GM10248 (cell line): ENCODE results near the gene CANT1.
"Not testable (repeated sequence)": the region's sequence is repeated elsewhere in the genome, so short reads cannot be mapped to it uniquely, and the experiment has no call there.

Source experiments
- CTCF ChIA-PET: fragments of 300-600 bp; sonication (Branson Sonifier 250); formaldehyde crosslinking; extraction: SDS; loops from one replicate; lab custom pipeline; 2021; ENCODE audit warnings: antibody characterized with exemption; lab: Yijun Ruan, JAX
- POLR2A ChIA-PET: fragments of 350-650 bp; sonication (Branson Sonifier 250); formaldehyde crosslinking; extraction: SDS; loops from one replicate; lab custom pipeline; 2020; ENCODE audit warnings: antibody characterized with exemption; lab: Yijun Ruan, JAX
- DNase-seq: peaks from one replicate; pipeline ENCODE4 v3.0.0; 2012; ENCODE audit errors: extremely low spot score
- CTCF ChIP-seq: IDR thresholded peaks from 2 replicates; pipeline ENCODE4 v1.5.1; 2012; ENCODE audit warnings: mild to moderate bottlenecking, low read depth; ENCODE audit errors: extremely low read depth, missing control alignments, control extremely low read depth

The CANT1 gene

DNA sequence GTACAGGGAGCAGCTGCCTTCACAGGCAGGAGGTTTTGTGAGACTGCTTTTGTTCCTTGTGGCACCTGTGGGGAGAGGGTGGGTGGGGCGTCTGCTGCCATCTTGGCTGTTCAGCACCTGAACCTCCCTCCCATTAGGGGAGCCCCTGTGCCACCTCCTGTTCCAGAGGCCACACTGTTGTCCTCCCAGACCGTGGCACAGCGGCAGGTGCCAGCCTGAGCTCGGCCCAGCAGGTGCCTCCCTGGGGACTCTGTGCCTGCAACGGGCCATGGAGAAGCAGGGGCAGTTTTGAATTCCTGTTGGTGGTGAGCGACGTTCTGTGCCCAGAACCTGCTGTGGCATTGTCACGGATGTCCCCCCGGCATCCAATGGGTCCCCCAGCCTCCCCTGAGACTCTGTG is 39.7 kb downstream of the CANT1 start:
- TF ChIP-seq CTCF: no peak
- POLR2A ChIA-PET: no interaction called here
- CTCF ChIA-PET: interaction anchor here (1.3 to 3.7 kb wide), 6 partner anchors 9 to 105 kb away, joined by 3 to 49 read pairs (median 18); partner anchors contain the start of gene LGALS3BP
- DNase-seq: no peak

DNA sequence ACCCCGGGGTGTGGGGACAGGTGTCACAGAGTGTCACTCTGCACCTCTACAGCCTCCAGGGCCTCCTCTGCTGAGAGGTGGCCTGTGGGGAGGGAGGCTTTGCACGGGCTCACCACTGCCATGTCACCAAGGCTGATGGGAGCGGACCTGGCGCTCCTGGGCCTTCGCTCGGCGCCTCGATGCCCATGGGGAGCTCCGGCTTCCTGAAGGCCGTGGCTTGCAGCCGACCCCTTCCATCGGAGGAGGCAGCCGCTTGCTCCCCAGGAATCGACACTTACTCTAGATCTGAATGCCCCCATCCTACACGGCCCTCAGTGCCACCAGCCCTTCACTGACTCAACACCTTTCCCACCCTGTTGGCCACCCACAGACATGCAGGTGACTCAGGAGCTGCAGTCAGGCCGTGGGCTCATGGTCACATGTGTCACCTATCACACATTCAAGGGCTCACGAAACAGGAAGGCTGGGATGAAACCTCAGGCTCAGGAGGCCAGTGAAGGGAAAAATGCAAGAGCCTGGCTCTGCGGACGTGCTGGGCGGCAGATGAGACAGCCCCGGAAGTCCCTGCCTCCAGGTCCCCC is 41.7 kb downstream of the CANT1 start:
- POLR2A ChIA-PET: no interaction called here
- TF ChIP-seq CTCF: no peak
- DNase-seq: no peak
- CTCF ChIA-PET: no interaction called here

DNA sequence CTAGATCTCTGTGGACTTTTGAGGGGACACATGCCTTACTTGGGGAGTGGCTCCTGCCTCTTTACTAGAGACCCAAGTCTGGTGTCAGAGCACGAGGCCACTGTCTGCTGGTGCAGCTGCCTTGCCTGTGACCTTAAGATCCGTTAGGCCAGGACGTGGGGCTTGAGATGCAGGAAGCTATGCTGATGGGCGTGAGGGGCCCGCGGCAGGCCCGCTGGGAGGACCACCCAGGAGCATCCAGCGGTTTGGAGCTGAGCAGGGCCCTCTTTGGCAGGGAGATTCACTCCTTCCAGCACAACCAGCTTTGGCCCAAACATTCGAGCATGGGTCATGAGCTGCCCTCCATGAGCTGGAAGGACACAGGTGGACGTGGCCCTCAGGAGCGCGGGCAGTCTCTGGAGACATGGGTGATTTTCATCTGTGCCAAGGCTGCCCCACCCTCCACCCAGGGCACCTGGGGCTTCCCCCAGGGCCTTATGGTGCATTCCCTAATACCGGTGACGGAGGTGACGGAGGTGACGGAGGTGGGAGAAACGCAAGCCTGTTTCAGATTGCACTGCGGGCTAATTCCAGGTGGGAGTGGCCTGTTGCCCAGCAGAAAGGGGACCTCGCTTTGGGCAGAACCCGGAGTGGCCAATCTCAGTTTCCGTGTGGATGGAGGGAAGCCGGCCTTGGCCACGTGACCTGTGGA is 42.5 kb downstream of the CANT1 start:
- CTCF ChIA-PET: interaction anchor here (1.1 kb wide), 1 partner anchor 16 kb away, joined by 3 read pairs; no protein-coding TSS in a partner anchor
- POLR2A ChIA-PET: no interaction called here
- TF ChIP-seq CTCF: no peak
- no peak for DNase-seq

DNA sequence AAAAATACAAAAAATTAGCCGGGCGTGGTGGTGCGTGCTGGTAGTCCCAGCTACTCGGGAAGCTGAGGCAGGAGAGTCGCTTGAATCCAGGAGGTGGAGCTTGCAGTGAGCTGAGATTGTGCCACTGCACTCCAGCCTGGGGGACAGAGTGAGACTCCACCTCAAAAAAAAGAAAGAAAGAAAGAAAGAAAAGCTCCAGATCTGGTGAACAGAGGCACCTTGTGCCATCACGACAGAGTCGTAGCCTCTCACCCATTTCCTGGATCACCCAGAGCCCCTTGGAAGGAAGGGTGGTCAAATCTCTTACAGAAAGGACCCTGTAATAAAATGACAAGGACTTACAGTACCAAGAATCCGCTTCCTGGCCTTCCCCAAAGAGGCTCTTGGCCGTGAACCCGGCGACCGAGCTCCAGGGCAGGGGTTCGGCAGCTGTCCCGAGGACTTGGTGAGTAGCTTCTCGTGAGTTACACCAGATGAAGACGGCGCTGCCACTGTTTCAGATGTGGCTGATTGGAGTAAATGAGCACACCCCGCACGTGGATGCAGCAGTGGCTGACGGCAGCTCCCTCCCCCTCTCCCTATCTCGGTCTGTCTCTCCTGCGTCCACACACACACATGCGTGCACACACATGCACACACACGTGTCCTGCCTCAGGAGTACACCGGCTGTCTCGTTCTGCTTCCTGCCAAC is 43.3 kb downstream of the CANT1 start:
- no peak for DNase-seq
- no peak for TF ChIP-seq CTCF
- CTCF ChIA-PET: interaction anchor here (0.9 to 2.2 kb wide), 4 partner anchors 16 to 469 kb away, joined by 3 to 9 read pairs (median 4); no protein-coding TSS in a partner anchor
- POLR2A ChIA-PET: no interaction called here

DNA sequence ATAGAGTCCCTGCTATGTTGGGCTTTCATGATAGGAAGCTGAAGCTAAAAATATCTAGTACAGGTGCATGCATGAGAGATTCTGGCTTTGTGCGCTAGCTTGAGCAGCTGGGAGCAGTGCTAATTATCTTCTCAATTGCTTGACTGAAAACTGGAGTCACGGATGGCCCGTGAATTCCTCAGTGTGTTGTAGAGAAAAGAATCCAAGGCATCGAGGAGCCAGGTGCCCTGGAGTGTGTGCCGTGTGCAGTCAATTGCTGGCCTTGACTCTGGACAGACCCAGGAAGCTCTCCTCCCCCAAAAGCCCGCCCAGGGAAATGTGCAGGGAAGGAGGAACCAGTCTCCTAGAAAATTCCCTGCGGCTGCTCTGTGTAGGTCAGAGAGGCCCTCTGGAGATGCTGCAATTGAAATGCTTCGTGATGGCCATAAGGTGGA is 44.1 kb downstream of the CANT1 start:
- no peak for TF ChIP-seq CTCF
- CTCF ChIA-PET: interaction anchor here (0.9 to 2.2 kb wide), 4 partner anchors 8 to 468 kb away, joined by 3 to 9 read pairs (median 4); no protein-coding TSS in a partner anchor
- DNase-seq: no peak
- POLR2A ChIA-PET: no interaction called here

GRCh38 chr17:78963378-78963777 is 46.2 kb downstream of the CANT1 start:
- DNase-seq: no peak
- no peak for TF ChIP-seq CTCF
- ChIA-PET POLR2A (no interaction called here), CTCF (interaction anchor here (4.7 kb wide), 1 partner anchor 8 kb away, joined by 24 read pairs; no protein-coding TSS in a partner anchor)

DNA sequence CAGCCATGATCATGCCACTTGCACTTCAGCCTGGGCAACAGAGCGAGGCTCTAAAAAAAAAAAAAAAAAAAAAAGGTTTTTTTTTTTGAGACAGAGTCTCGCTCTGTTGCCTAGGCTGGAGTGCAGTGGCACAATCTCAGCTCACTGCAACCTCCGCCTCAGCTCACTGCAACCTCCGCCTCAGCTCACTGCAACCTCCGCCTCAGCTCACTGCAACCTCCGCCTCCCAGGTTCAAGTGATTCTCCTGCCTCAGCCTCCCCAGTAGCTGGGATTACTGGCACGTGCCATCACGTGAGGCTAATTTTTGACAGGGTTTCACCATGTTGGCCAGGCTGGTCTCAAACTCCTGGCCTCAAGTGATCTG is 46.6 kb downstream of the CANT1 start:
- CTCF ChIA-PET: interaction anchor here (4.7 kb wide), 1 partner anchor 8 kb away, joined by 24 read pairs; no protein-coding TSS in a partner anchor
- DNase-seq, POLR2A ChIA-PET: not testable (repeated sequence)
